Forelimb muscle (tissue), 1 donor: Measurements from ENCODE around the gene TMEM95. TPM values are rescaled to one million over a fixed set of nuclear protein-coding genes. Genes with fewer than 3 reads are reported as not detected.
"Not testable (repeated sequence)": the region's sequence is repeated elsewhere in the genome, so short reads cannot be mapped to it uniquely, and the experiment has no call there.

Source experiments
- DNase-seq: peaks from one replicate; pipeline ENCODE4 v3.0.0-alpha.2; 2013; ENCODE audit warnings: low read depth
- polyA plus RNA-seq: library from polyadenylated mRNA; unstranded; fragments of 120-200 nt; gene quantifications from one replicate; pipeline ENCODE4 v1.2.1, GENCODE V29; 2013; ENCODE audit not compliant: insufficient read length

Gene TMEM95
- polyA plus RNA-seq, 1 donor: not detected

GRCh38 chr17:7323731-7324437 lies 31.1 kb upstream of the TMEM95 start:
- DNase-seq: no peak

GRCh38 chr17:7324438-7324779 lies 30.5 kb upstream of the TMEM95 start:
- DNase-seq: no peak

GRCh38 chr17:7325031-7325528 lies 29.9 kb upstream of the TMEM95 start:
- no peak for DNase-seq

GRCh38 chr17:7326186-7326585 lies 28.8 kb upstream of the TMEM95 start:
- no peak for DNase-seq

- DNase-seq: no peak
Observed at GRCh38 chr17:7327056-7327455, 27.9 kb upstream of the TMEM95 start.

- no peak for DNase-seq
Observed at GRCh38 chr17:7327501-7327900, 27.5 kb upstream of the TMEM95 start.

GRCh38 chr17:7328009-7328408 lies 26.9 kb upstream of the TMEM95 start:
- no peak for DNase-seq

GRCh38 chr17:7328840-7329373 lies 26.0 kb upstream of the TMEM95 start, which contains the start of gene NEURL4:
TSS of gene NEURL4 (minus strand) at chr17:7329335. CDS start at chr17:7329312, 23 bp downstream.
- no peak for DNase-seq

GRCh38 chr17:7329374-7329996 lies 25.5 kb upstream of the TMEM95 start:
- DNase-seq: peak; percentile 97

GRCh38 chr17:7329997-7330637 lies 24.8 kb upstream of the TMEM95 start:
- DNase-seq: peak; percentile 71

- no peak for DNase-seq
Observed at GRCh38 chr17:7330638-7331015, 24.3 kb upstream of the TMEM95 start.

GRCh38 chr17:7332111-7332510 lies 22.8 kb upstream of the TMEM95 start:
- no peak for DNase-seq

- not testable (repeated sequence) for DNase-seq
Observed at GRCh38 chr17:7332600-7333069, 22.3 kb upstream of the TMEM95 start.

- DNase-seq: no peak
Observed at GRCh38 chr17:7334938-7335538, 19.9 kb upstream of the TMEM95 start.

GRCh38 chr17:7335765-7336164 lies 19.2 kb upstream of the TMEM95 start:
- not testable (repeated sequence) for DNase-seq

- no peak for DNase-seq
Observed at GRCh38 chr17:7336240-7337175, 18.4 kb upstream of the TMEM95 start, which contains the start of gene ACAP1. TSS of gene ACAP1 (plus strand) at chr17:7336529. CDS start at chr17:7336735, 206 bp downstream.

- DNase-seq: not testable (repeated sequence)
Observed at GRCh38 chr17:7337600-7337999, 17.4 kb upstream of the TMEM95 start.

GRCh38 chr17:7340179-7340578 lies 14.8 kb upstream of the TMEM95 start:
- no peak for DNase-seq

- no peak for DNase-seq
Observed at GRCh38 chr17:7341842-7342241, 13.1 kb upstream of the TMEM95 start.

GRCh38 chr17:7343250-7343649 lies 11.7 kb upstream of the TMEM95 start:
- DNase-seq: no peak
